Gastroesophageal sphincter (tissue), 4 donors: ENCODE measurements around the gene RPL19. TPM values are rescaled to one million over a fixed set of nuclear protein-coding genes. Genes with fewer than 3 reads are reported as not detected.
A peak's percentile ranks its signal among the peaks of the same experiment; 100 is the strongest.
"Not testable (repeated sequence)": the region's sequence is repeated elsewhere in the genome, so short reads cannot be mapped to it uniquely, and the experiment has no call there.

Experiments used
- ATAC-seq: fragments of 150-250 bp; one replicate; pipeline ENCODE4 v1.9.1; 2016; ENCODE audit warnings: mild to moderate bottlenecking, moderate library complexity
- H3K27ac ChIP-seq, 4 donors: fragments of 200-600 bp; sonication (generic) in 3 of 4; 1 replicate in 3 of 4; 2 replicates in 1 of 4; pipeline ENCODE4 v1.5.1; 2016 to 2019
- H3K27me3 ChIP-seq: fragments of 200-600 bp; sonication (generic); one replicate; pipeline ENCODE4 v1.5.1; 2019
- H3K36me3 ChIP-seq, 2 donors: fragments of 200-600 bp; sonication (generic); one replicate each; pipeline ENCODE4 v1.5.1; 2019; ENCODE audit warnings: control low read depth in 1 of 2
- H3K4me1 ChIP-seq, 3 donors: fragments of 200-600 bp; sonication (generic); 1 replicate in 2 of 3; 2 replicates in 1 of 3; pipeline ENCODE4 v1.5.1; 2016 to 2019; ENCODE audit warnings: control low read depth in 2 of 3
- H3K4me3 ChIP-seq, 2 donors: fragments of 200-600 bp; sonication (generic); one replicate each; pipeline ENCODE4 v1.5.1; 2019; ENCODE audit warnings: mild to moderate bottlenecking in 1 of 2, moderate library complexity in 1 of 2
- H3K9me3 ChIP-seq, 3 donors: fragments of 200-600 bp; sonication (generic); one replicate each; pipeline ENCODE4 v1.5.1; 2017 to 2019; ENCODE audit warnings: control low read depth in 2 of 3
- CTCF ChIP-seq, 4 experiments: fragments of 200-600 bp in 2 of 4; fragments of 450-650 bp in 2 of 4; sonication (generic) in 1 of 4; IDR thresholded peaks; one replicate each; pipeline ENCODE4 v1.5.1; 2017 to 2019; ENCODE audit warnings: antibody characterized with exemption in 4 of 4, mild to moderate bottlenecking in 2 of 4, moderate library complexity in 2 of 4
- EP300 ChIP-seq: sonication (generic); formaldehyde crosslinking; IDR thresholded peaks from one replicate; pipeline ENCODE4 v1.6.1; 2017; ENCODE audit warnings: antibody characterized with exemption, mild to moderate bottlenecking
- POLR2A ChIP-seq, 2 donors: fragments of 450-650 bp; IDR thresholded peaks; one replicate each; pipeline ENCODE4 v1.6.1; 2017; ENCODE audit warnings: antibody characterized with exemption in 2 of 2, mild to moderate bottlenecking in 2 of 2, moderate library complexity in 1 of 2
- POLR2AphosphoS5 ChIP-seq: sonication (generic); formaldehyde crosslinking; IDR thresholded peaks from one replicate; pipeline ENCODE4 v1.6.1; 2017; ENCODE audit warnings: antibody characterized with exemption
- WGBS, 2 donors: methylation state at CpG; one replicate each; pipeline ENCODE4 v1.1.5; 2018; ENCODE audit warnings: low coverage in 1 of 2; 5-methylcytosine and 5-hydroxymethylcytosine counted together
- total RNA-seq, 4 donors: library from RNA; depleted of rRNA; stranded (reverse); fragments of >200 nt; gene quantifications; one replicate each; pipeline ENCODE4 v1.1.0, GENCODE V29; 2016

Gene RPL19
- total RNA-seq, 4 donors from 2014 or later = 1,562 to 3,160 (median 2,477) TPM

- WGBS, 2 donors = no CpG with 5 or more reads among the region's 51 CpGs
- H3K27ac ChIP-seq = peak overlapping the region in 3 of 4 donors; percentile 48 to 51 (median 49)
- TF ChIP-seq CTCF (IDR thresholded peaks at IDR 0.05) (no peak), POLR2A (IDR thresholded peaks at IDR 0.05) (no peak), EP300 (no peak), POLR2AphosphoS5 (no peak)
- no peaks in the 10 kb centered on the region for H3K36me3 ChIP-seq
- H3K27me3 ChIP-seq = no peaks in the 10 kb centered on the region
- peak; percentile 17 for ATAC-seq
- H3K9me3 ChIP-seq = peaks cover 0 to 4% (median 0%) of the 10 kb centered on the region in 3 donors
- H3K4me3 ChIP-seq = peak overlapping the region; percentile 25 to 58
- peaks cover 0 to 39% (median 9%) of the 10 kb centered on the region in 3 donors for H3K4me1 ChIP-seq
Measured at GRCh38 chr17:39165178-39165840, 34.8 kb upstream of the RPL19 start.

GRCh38 chr17:39165841-39166349 lies 34.2 kb upstream of the RPL19 start, which contains the start of gene ARL5C:
Gene ARL5C (minus strand): TSS chr17:39166161. CDS start chr17:39165760, 401 bp downstream.
- TF ChIP-seq POLR2AphosphoS5 (no peak), EP300 (no peak), CTCF (IDR thresholded peaks at IDR 0.05) (no peak), POLR2A (IDR thresholded peaks at IDR 0.05) (no peak)
- no peak for ATAC-seq
- H3K36me3 ChIP-seq = no peaks in the 10 kb centered on the region
- peak within 1 kb of the TSS; percentile 25 to 58 for H3K4me3 ChIP-seq
- H3K4me1 ChIP-seq = peaks cover 0 to 39% (median 9%) of the 10 kb centered on the region in 3 donors
- H3K27me3 ChIP-seq = no peaks in the 10 kb centered on the region
- no CpG with 5 or more reads among the region's 17 CpGs for WGBS, 2 donors
- H3K9me3 ChIP-seq = peaks cover 0 to 4% (median 0%) of the 10 kb centered on the region in 3 donors
- H3K27ac ChIP-seq = peak within 1 kb of the TSS in 3 of 4 donors; percentile 48 to 51 (median 49)

GRCh38 chr17:39166437-39167335 lies 33.4 kb upstream of the RPL19 start:
- Histone ChIP-seq H3K27me3 (peaks cover 3% of the 10 kb centered on the region), H3K4me1 (peaks cover 0 to 39% (median 9%) of the 10 kb centered on the region in 3 donors), H3K36me3 (no peaks in the 10 kb centered on the region), H3K9me3 (peaks cover 0 to 4% (median 0%) of the 10 kb centered on the region in 3 donors), H3K27ac (no peak overlapping the region), H3K4me3 (no peak overlapping the region)
- 46 to 83% methylated on average over 3 to 5 of the region's 7 CpGs for WGBS, 2 donors
- TF ChIP-seq POLR2A (IDR thresholded peaks at IDR 0.05) (no peak), CTCF (IDR thresholded peaks at IDR 0.05) (no peak), EP300 (no peak), POLR2AphosphoS5 (no peak)
- no peak for ATAC-seq

- 21 to 28% methylated on average over 2 of the region's 2 CpGs for WGBS, 2 donors
Measured at GRCh38 chr17:39167476-39167875, 32.6 kb upstream of the RPL19 start.

GRCh38 chr17:39168503-39168902 lies 31.6 kb upstream of the RPL19 start:
- H3K27ac ChIP-seq, ATAC-seq, H3K36me3 ChIP-seq, H3K27me3 ChIP-seq, H3K9me3 ChIP-seq, H3K4me3 ChIP-seq: not testable (repeated sequence)
- H3K4me1 ChIP-seq = peaks cover 0 to 39% (median 9%) of the 10 kb centered on the region in 3 donors
- WGBS, 2 donors = 94% methylated on average over 5 to 8 of the region's 10 CpGs

More at GRCh38 chr17:39167476-39167875, 32.6 kb upstream of the RPL19 start:
- Histone ChIP-seq H3K9me3 (peaks cover 0 to 4% (median 0%) of the 10 kb centered on the region in 3 donors), H3K4me3 (no peak overlapping the region), H3K4me1 (peaks cover 0 to 39% (median 9%) of the 10 kb centered on the region in 3 donors), H3K27me3 (peaks cover 4% of the 10 kb centered on the region), H3K27ac (no peak overlapping the region), H3K36me3 (no peaks in the 10 kb centered on the region)
- no peak for TF ChIP-seq POLR2AphosphoS5
- no peak for TF ChIP-seq POLR2A (IDR thresholded peaks at IDR 0.05)
- TF ChIP-seq CTCF (IDR thresholded peaks at IDR 0.05) = no peak
- no peak for TF ChIP-seq EP300
- no peak for ATAC-seq
